Activated T-helper 1 cell treated with anti-CD3 and anti-CD28 coated beads, Interleukin-2, amount 50 U/mL, for 16 hours (primary cell): ENCODE data around the gene PDE11A.
"Not testable (repeated sequence)": the region's sequence is repeated elsewhere in the genome, so short reads cannot be mapped to it uniquely, and the experiment has no call there.

Source experiments
- DNase-seq, 2 donors: peaks; one replicate each; pipeline ENCODE4 v3.0.0-alpha.2; 2020; ENCODE audit warnings: low read depth in 1 of 2, low spot score in 1 of 2

PDE11A gene

GRCh38 chr2:178009813-178010212 is 62.8 kb downstream of the PDE11A start:
- DNase-seq, result no peak

DNA sequence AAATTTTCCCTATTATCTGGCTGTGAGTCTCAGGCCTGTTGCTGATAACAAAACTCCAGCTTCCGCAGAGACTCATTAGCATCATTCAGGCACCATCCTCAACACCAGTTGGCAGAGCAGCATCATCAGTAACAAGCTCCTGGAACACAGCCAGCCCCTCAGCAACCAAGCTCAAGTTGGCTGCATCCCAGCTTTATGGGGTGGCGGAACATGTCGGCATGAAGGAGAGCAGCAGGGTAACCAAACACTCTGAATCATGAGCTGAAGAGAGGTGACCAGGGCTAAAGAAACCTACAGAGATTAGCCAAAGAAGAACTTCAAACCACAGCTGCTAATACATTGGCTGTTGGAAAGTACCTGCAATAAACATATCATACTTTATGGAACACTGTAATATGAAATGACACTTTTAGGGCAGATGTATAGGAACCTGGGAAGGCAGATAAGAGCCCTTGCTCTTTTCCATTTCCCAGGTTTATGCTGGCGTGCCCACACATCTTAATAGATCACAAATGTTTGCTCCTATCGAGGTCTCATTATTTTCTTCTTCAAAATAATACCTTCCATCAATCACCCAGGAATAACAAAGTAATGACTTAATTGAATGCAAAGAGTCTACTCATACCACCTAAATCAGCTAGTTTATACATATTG is 63.8 kb downstream of the PDE11A start:
- no peak for DNase-seq

DNA sequence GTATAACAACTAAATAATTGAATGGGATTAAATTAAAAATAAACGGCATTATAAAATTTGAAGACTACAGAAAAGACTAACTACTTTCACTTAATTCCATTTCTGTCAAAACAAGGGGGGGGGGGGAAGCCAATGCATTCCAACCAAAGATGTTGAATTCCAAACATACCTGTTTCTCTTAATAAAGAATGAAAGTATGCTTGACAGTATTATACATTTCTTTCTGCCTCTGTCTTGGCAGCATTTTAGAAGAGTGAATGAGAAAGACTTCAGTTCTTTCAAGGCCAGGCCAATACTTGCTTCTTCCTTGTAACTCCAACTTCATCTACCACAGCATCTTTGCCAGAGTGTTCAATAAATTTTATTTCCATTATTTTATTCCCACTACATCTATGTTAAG is 65.9 kb downstream of the PDE11A start:
- no peak for DNase-seq

- no peak for DNase-seq
These were observed 66.8 kb downstream of the PDE11A start for GRCh38 chr2:178005756-178006155.

- no peak for DNase-seq
These were observed 70.5 kb downstream of the PDE11A start for GRCh38 chr2:178002038-178002437.

DNA sequence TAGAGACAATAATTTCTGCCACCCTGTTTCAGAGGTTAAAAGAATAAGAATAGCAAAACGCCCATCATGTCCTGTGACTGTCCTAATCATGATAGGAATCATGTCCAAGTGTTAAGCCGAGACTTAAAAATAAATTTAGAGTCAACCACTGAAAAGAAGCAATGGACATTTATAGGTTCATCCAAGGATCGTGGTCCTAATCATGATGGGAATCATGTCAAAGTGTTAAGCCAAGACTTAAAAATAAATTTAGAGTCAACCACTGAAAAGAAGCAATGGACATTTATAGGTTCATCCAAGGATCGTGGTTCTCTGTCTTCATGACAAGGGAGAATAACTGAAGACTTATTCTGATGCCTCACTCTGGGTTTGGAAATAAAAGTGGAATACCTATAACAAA is 73.6 kb downstream of the PDE11A start:
- no peak for DNase-seq

DNA sequence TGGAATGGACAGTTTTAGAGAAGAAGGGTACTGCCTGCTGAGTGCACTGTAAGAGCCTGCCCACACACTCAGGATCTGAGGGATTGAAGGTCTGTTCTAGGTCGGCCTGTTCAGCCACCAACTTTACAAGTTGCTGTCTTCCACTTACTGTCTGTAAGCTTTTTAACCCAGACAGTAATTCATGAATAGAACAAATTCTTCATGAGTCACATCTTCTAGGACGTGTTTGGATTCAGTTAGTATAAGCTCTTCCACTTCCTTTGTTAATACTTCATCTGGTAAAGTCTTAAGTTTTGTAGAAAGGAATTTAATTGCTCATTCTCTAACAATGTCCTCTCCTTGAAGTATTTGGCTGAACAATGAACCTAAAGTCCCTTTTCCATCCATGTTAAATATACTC is 74.6 kb downstream of the PDE11A start:
- DNase-seq, result no peak

GRCh38 chr2:177992992-177993391 is 79.6 kb downstream of the PDE11A start:
- no peak for DNase-seq

DNA sequence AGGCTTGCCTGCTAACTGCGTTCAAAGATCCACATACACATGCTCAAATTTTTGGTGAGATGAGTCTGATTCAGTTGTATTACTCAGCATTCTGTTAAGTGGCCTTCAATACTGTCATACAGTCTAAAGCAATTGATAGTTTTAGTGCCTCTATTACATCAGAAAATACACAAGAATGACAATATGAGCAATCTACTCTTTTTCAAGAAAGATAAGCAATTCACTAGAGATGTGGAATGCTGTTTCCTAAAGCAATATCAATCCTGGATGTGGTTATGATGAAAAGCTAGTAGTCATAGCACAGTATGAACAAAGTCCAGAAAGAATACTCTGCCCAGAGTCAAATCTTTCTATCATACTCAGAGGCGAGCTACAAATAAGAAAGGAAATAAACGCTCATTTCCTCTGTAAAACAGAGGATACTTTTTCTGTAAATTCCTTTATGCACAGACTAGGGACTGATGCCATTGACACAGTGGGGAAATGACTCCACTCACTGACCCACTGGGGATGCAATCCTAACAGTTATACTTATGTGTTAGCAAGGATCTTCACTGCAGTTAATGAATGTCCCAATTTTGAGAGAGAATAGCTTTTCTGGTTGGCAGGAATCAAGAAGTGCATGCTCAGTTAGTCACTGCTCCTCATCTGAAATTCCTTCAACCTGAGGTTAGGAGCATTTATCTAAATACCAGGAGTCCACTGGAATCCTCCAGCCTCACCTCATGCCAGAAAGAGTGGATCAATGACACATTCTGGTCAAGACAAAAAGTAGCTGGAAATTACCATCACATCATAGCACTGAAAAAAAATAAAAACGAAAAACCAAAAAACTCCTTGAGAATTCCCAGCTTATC is 83.3 kb downstream of the PDE11A start:
- no peak for DNase-seq

DNA sequence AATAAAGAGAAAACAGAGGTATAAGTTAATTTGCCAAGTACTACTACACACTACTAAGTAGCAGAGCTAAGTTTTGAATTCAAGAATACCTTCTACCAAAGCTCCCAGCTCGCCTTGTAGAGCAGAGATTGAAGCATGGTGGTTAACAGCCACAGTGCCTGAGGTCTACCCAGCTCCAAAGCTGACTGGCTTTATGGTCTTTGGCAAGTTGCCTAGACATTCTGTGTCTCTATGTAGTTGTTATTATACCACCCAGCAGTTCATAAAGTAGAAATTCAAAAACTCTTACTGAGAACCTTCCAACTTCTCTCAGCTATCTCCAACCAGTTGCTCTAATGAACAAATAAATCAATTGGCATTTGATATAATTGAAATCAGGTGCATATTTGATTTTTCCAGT is 87.8 kb downstream of the PDE11A start:
- no peak for DNase-seq

DNA sequence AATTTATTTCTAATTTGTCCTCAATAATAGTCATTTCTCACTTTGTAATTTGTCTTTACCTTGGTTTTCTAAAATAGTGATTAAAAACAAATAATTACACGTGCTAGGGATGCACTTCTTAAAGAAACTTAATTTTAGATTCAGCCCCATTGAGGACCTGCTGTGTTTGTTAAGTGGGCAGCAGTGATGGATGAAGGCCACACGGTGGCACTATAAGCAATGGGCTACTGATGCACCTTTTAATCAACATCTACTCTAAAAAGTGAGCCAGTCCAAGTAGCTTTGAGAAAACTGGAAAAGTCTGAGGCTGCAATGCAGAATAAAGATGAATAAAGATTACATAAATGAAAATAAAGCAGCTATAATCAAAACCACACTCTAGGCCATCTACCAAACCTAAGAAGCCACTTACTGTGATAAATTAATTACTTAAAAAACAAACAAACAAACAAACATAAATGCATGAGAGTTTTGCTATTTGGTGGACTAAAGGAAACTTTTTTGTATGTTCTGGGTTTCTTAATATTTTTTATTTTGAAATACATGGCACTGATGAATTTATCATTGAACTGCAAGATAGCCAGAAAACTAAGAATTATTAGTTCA is 89.3 kb downstream of the PDE11A start:
- no peak for DNase-seq

DNA sequence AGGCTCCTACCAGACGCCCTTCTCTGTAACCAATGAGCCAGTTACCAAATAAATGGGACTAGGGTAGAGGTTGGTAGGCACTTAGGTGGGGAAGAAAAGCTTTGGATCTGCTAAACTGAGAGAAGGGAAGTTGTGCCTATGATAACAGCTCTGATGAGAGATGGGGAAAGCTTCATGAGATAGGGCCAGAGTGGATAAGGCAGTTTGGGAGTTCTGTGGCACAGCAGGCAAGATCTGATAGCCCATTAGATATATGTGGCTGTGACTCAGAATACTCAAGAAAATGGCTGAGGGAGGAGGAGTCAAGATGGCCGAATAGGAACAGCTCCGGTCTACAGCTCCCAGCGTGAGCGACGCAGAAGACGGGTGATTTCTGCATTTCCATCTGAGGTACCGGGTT is 99.8 kb downstream of the PDE11A start:
- DNase-seq, result no peak

- DNase-seq, result no peak
These were observed 100.5 kb downstream of the PDE11A start for GRCh38 chr2:177972123-177972522.

- DNase-seq, result no peak
These were observed 101.7 kb downstream of the PDE11A start for GRCh38 chr2:177970670-177971454.

DNA sequence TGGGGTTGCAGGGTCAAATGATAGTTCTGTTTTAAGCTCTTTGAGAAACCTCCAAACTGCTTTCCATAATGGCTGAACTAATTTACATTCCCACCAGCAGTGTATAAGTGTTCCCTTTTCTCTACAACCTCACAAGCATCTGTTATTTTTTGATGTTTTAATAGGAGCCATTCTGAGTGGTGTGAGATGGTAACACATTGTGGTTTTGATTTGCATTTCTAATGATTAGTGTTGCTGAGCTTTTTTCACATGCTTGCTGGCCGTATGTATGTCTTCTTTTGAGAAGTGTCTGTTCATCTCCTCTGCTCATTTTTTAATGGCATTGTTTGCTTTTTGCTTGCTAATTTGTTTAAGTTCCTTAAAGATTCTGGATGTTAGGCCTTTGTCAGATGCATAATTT is 107.7 kb downstream of the PDE11A start:
- DNase-seq, result no peak

- no peak for DNase-seq
These were observed 120.4 kb downstream of the PDE11A start for GRCh38 chr2:177952151-177952550.

- DNase-seq, result not testable (repeated sequence)
These were observed 125.0 kb downstream of the PDE11A start for GRCh38 chr2:177947598-177947997.

DNA sequence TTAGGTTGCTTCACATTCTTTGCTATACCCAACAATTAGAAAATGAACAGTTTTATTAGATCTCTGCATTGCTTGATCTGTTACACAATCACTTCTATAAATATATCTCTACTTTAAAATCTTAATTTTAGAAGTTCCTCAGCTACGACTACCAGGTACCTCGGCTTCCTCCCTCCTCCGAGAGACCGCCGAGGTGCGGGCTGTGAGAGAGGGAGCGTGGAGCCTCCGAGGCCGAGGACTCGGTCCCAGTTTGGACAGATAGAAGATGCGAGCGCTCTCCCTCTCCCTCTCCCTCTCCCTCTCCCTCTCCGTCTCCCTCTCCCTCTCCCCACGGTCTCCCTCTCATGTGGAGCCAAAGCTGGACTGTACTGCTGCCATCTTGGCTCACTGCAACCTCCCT is 128.0 kb downstream of the PDE11A start:
- DNase-seq, result not testable (repeated sequence)

DNA sequence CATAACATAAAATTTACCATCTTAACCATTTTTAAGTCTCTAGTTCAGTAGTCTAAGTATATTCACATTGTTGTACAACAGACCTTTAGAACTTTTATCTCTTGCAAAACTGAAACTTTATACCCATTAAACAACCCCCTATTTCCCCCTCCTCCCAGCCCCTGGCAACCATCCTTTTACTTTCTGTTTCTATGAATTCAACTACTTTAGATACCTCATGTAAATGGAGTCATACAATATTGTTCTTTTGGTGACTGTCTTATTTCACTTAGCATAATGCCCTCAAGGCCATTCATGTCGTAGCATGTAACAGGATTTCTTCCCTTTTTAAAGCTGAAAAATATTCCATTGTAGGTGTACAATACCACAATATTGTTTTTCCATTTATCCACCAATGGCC is 129.8 kb downstream of the PDE11A start:
- no peak for DNase-seq

- no peak for DNase-seq
These were observed 133.4 kb downstream of the PDE11A start for GRCh38 chr2:177939211-177939610.

DNA sequence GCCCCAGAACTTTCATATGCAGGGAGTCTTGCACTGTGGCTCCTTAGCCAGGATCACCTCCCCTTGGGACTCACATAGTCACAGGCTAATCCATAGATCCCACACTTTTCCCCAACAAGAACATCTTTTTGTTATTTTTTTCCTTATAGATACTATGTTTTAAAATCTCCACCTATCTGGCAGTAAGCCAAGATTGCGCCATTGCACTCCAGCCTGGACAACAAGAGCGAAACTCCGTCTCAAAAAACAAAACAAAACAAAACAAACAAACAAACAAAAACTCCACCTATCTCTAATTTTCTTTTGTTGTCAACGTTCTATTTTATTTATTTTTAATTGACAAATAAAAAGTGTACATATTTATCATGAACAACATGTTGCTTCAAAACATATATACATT is 141.7 kb downstream of the PDE11A start:
- no peak for DNase-seq
